Measurements from ENCODE around the gene PGC.

Gene PGC

GRCh38 chr6:41693281-41694240, 53.6 kb downstream of the PGC start:
- Histone ChIP-seq H3K4me1 (ENCODE audit: control insufficient read depth in 1 of 2, insufficient read depth in 2 of 2, low read length in 2 of 2) (peaks cover 8 to 16% of the 10 kb centered on the region in 2 experiments), H3K27me3 (ENCODE audit: insufficient read depth, low read length) (no peaks in the 10 kb centered on the region), H4K12ac (ENCODE audit: low read depth, low read length) (no peak overlapping the region), H3K79me1 (ENCODE audit: low read length) (peaks cover 2% of the 10 kb centered on the region), H4K8ac (ENCODE audit: low read depth, low read length) (no peak overlapping the region), H3K14ac (ENCODE audit: low read length) (no peak overlapping the region), H3K27ac (ENCODE audit: low read depth, low read length) (no peak overlapping the region), H3K4me3 (ENCODE audit: low read depth, low read length) (no peak overlapping the region), H3K4me2 (ENCODE audit: low read length) (no peak overlapping the region), H3K79me2 (ENCODE audit: control insufficient read depth, insufficient read depth, low read length, poor library complexity) (peaks cover 2% of the 10 kb centered on the region), H4K91ac (ENCODE audit: low read depth, low read length) (peak overlapping the region; percentile 15), H2BK5ac (ENCODE audit: low read depth, low read length, poor library complexity) (no peak overlapping the region), H3K9me3 (ENCODE audit: insufficient read depth, low read depth, low read length) (no peaks in the 10 kb centered on the region), H2BK12ac (ENCODE audit: low read length) (no peak overlapping the region), H3K9ac (ENCODE audit: low read length) (no peak overlapping the region), H2BK120ac (ENCODE audit: insufficient read depth, low read length, poor library complexity) (no peak overlapping the region), H3K23ac (ENCODE audit: low read length) (no peak overlapping the region), H3K4ac (ENCODE audit: low read depth, low read length) (no peak overlapping the region), H2AFZ (ENCODE audit: insufficient read depth, low read length, poor library complexity) (no peak overlapping the region), H3K36me3 (ENCODE audit: control insufficient read depth in 1 of 2, insufficient read depth in 2 of 2, low read length in 2 of 2) (peaks cover 8 to 12% of the 10 kb centered on the region in 2 experiments), H3K18ac (ENCODE audit: low read length) (peak overlapping the region; percentile 38), H2AK5ac (ENCODE audit: low read length) (peak overlapping the region; percentile 4)
- WGBS (ENCODE audit: extremely low coverage, insufficient coverage, insufficient read length): no CpG with 5 or more reads among the region's 10 CpGs
- no peak for DNase-seq

- Histone ChIP-seq H3K18ac (ENCODE audit: low read length) (no peak overlapping the region), H2AK5ac (ENCODE audit: low read length) (no peak overlapping the region), H3K4ac (ENCODE audit: low read depth, low read length) (no peak overlapping the region), H3K23ac (ENCODE audit: low read length) (no peak overlapping the region), H4K91ac (ENCODE audit: low read depth, low read length) (no peak overlapping the region), H2BK5ac (ENCODE audit: low read depth, low read length, poor library complexity) (peak overlapping the region; percentile 4), H3K4me2 (ENCODE audit: low read length) (no peak overlapping the region), H3K27ac (ENCODE audit: low read depth, low read length) (peak overlapping the region; percentile 17), H3K9ac (ENCODE audit: low read length) (no peak overlapping the region), H3K9me3 (ENCODE audit: insufficient read depth, low read depth, low read length) (no peaks in the 10 kb centered on the region), H3K14ac (ENCODE audit: low read length) (no peak overlapping the region), H4K8ac (ENCODE audit: low read depth, low read length) (no peak overlapping the region), H2BK12ac (ENCODE audit: low read length) (no peak overlapping the region), H3K79me1 (ENCODE audit: low read length) (peaks cover 2% of the 10 kb centered on the region), H3K4me3 (ENCODE audit: low read depth, low read length) (no peak overlapping the region), H3K79me2 (ENCODE audit: control insufficient read depth, insufficient read depth, low read length, poor library complexity) (peaks cover 2% of the 10 kb centered on the region), H2AFZ (ENCODE audit: insufficient read depth, low read length, poor library complexity) (no peak overlapping the region), H3K36me3 (ENCODE audit: control insufficient read depth in 1 of 2, insufficient read depth in 2 of 2, low read length in 2 of 2) (peaks cover 8 to 14% of the 10 kb centered on the region in 2 experiments), H4K12ac (ENCODE audit: low read depth, low read length) (no peak overlapping the region), H3K4me1 (ENCODE audit: control insufficient read depth in 1 of 2, insufficient read depth in 2 of 2, low read length in 2 of 2) (peaks cover 6 to 13% of the 10 kb centered on the region in 2 experiments), H3K27me3 (ENCODE audit: insufficient read depth, low read length) (no peaks in the 10 kb centered on the region), H2BK120ac (ENCODE audit: insufficient read depth, low read length, poor library complexity) (no peak overlapping the region)
- no CpG with 5 or more reads among the region's 2 CpGs for WGBS (ENCODE audit: extremely low coverage, insufficient coverage, insufficient read length)
- DNase-seq: no peak
Measured at GRCh38 chr6:41692730-41693129, 54.5 kb downstream of the PGC start.

GRCh38 chr6:41692080-41692675, 55.0 kb downstream of the PGC start:
- Histone ChIP-seq H3K9me3 (ENCODE audit: insufficient read depth, low read depth, low read length) (no peaks in the 10 kb centered on the region), H3K4me3 (ENCODE audit: low read depth, low read length) (no peak overlapping the region), H2BK120ac (ENCODE audit: insufficient read depth, low read length, poor library complexity) (peak overlapping the region; percentile 31), H3K79me2 (ENCODE audit: control insufficient read depth, insufficient read depth, low read length, poor library complexity) (peaks cover 2% of the 10 kb centered on the region), H4K12ac (ENCODE audit: low read depth, low read length) (no peak overlapping the region), H2BK5ac (ENCODE audit: low read depth, low read length, poor library complexity) (peak overlapping the region; percentile 4), H4K91ac (ENCODE audit: low read depth, low read length) (peak overlapping the region; percentile 41), H3K23ac (ENCODE audit: low read length) (no peak overlapping the region), H3K18ac (ENCODE audit: low read length) (peak overlapping the region; percentile 17), H3K14ac (ENCODE audit: low read length) (peak overlapping the region; percentile 24), H3K36me3 (ENCODE audit: control insufficient read depth in 1 of 2, insufficient read depth in 2 of 2, low read length in 2 of 2) (peaks cover 11 to 16% of the 10 kb centered on the region in 2 experiments), H4K8ac (ENCODE audit: low read depth, low read length) (no peak overlapping the region), H3K79me1 (ENCODE audit: low read length) (peaks cover 2% of the 10 kb centered on the region), H3K27ac (ENCODE audit: low read depth, low read length) (peak overlapping the region; percentile 17), H3K4me2 (ENCODE audit: low read length) (no peak overlapping the region), H3K4ac (ENCODE audit: low read depth, low read length) (no peak overlapping the region), H2AFZ (ENCODE audit: insufficient read depth, low read length, poor library complexity) (no peak overlapping the region), H3K4me1 (ENCODE audit: control insufficient read depth in 1 of 2, insufficient read depth in 2 of 2, low read length in 2 of 2) (peaks cover 6 to 13% of the 10 kb centered on the region in 2 experiments), H2AK5ac (ENCODE audit: low read length) (peak overlapping the region; percentile 32), H3K27me3 (ENCODE audit: insufficient read depth, low read length) (no peaks in the 10 kb centered on the region), H3K9ac (ENCODE audit: low read length) (no peak overlapping the region), H2BK12ac (ENCODE audit: low read length) (no peak overlapping the region)
- peak; percentile 46 to 75 for DNase-seq

- Histone ChIP-seq H2AK5ac (ENCODE audit: low read length) (no peak overlapping the region), H3K9ac (ENCODE audit: low read length) (no peak overlapping the region), H4K8ac (ENCODE audit: low read depth, low read length) (no peak overlapping the region), H2BK5ac (ENCODE audit: low read depth, low read length, poor library complexity) (no peak overlapping the region), H3K27me3 (ENCODE audit: insufficient read depth, low read length) (no peaks in the 10 kb centered on the region), H3K14ac (ENCODE audit: low read length) (no peak overlapping the region), H4K12ac (ENCODE audit: low read depth, low read length) (no peak overlapping the region), H3K4me3 (ENCODE audit: low read depth, low read length) (no peak overlapping the region), H3K79me2 (ENCODE audit: control insufficient read depth, insufficient read depth, low read length, poor library complexity) (peaks cover 2% of the 10 kb centered on the region), H3K79me1 (ENCODE audit: low read length) (peaks cover 2% of the 10 kb centered on the region), H3K4me2 (ENCODE audit: low read length) (no peak overlapping the region), H3K9me3 (ENCODE audit: insufficient read depth, low read depth, low read length) (no peaks in the 10 kb centered on the region), H3K36me3 (ENCODE audit: control insufficient read depth in 1 of 2, insufficient read depth in 2 of 2, low read length in 2 of 2) (peaks cover 15 to 16% of the 10 kb centered on the region in 2 experiments), H3K18ac (ENCODE audit: low read length) (no peak overlapping the region), H3K27ac (ENCODE audit: low read depth, low read length) (no peak overlapping the region), H2BK12ac (ENCODE audit: low read length) (no peak overlapping the region), H2AFZ (ENCODE audit: insufficient read depth, low read length, poor library complexity) (no peak overlapping the region), H4K91ac (ENCODE audit: low read depth, low read length) (no peak overlapping the region), H3K23ac (ENCODE audit: low read length) (no peak overlapping the region), H3K4ac (ENCODE audit: low read depth, low read length) (no peak overlapping the region), H3K4me1 (ENCODE audit: control insufficient read depth in 1 of 2, insufficient read depth in 2 of 2, low read length in 2 of 2) (peaks cover 6 to 13% of the 10 kb centered on the region in 2 experiments), H2BK120ac (ENCODE audit: insufficient read depth, low read length, poor library complexity) (no peak overlapping the region)
- WGBS (ENCODE audit: extremely low coverage, insufficient coverage, insufficient read length): no CpG with 5 or more reads among the region's 8 CpGs
- DNase-seq: peak in 1 of 2 donors; percentile 49
Measured at GRCh38 chr6:41691426-41692079, 55.6 kb downstream of the PGC start.

Data from trophoblast cell (in vitro differentiated cells and primary cell).